H1 (cell line): Measurements from ENCODE around the gene CDCA7L. TPM values are rescaled to one million over a fixed set of nuclear protein-coding genes. Genes with fewer than 3 reads are reported as not detected.

Experiments
- CTCF ChIA-PET: fragments of 300-600 bp; sonication (Branson Sonifier 250); formaldehyde crosslinking; loops from one replicate; lab custom pipeline; 2021; ENCODE audit not compliant: partially characterized antibody; lab: Charles Lee
- POLR2A ChIA-PET: fragments of 300-600 bp; sonication (Branson Sonifier 250); formaldehyde crosslinking; loops from one replicate; lab custom pipeline; 2021; ENCODE audit warnings: inconsistent platforms; ENCODE audit not compliant: partially characterized antibody; lab: Charles Lee
- DNase-seq, 2 experiments: peaks; one replicate each; pipeline versions ENCODE4 v3.0.0 to v3.0.0-alpha.2; 2010 to 2022; ENCODE audit warnings: low spot score in 2 of 2, low read depth in 1 of 2, mixed read lengths in 1 of 2
- FAIRE-seq: peaks from 2 replicates; lab custom pipeline; 2011; peaks lifted over from hg19 to GRCh38; lab: Jason Lieb, UNC
- H2AFZ ChIP-seq: 2 replicates; pipeline ENCODE4 v1.8.1; 2012; ENCODE audit warnings: low read length, inconsistent platforms
- H2AK5ac ChIP-seq: 2 replicates; pipeline ENCODE4 v1.6.1; 2013; ENCODE audit warnings: low read depth, low read length
- H2BK120ac ChIP-seq: replicated peaks from 2 replicates; pipeline ENCODE3; 2013; ENCODE audit warnings: low read depth, low read length, inconsistent platforms
- H2BK12ac ChIP-seq: 2 replicates; pipeline ENCODE4 v1.6.1; 2013; ENCODE audit warnings: low read depth, low read length
- H2BK15ac ChIP-seq: 2 replicates; pipeline ENCODE4 v1.6.1; 2013; ENCODE audit warnings: low read length
- H2BK20ac ChIP-seq: 2 replicates; pipeline ENCODE4 v1.6.1; 2013; ENCODE audit warnings: low read length
- H2BK5ac ChIP-seq: 2 replicates; pipeline ENCODE4 v1.6.1; 2013; ENCODE audit warnings: low read depth, low read length
- H3K14ac ChIP-seq: 2 replicates; pipeline ENCODE4 v1.6.1; 2013; ENCODE audit warnings: inconsistent platforms; ENCODE audit not compliant: insufficient read length
- H3K18ac ChIP-seq: 2 replicates; pipeline ENCODE4 v1.6.1; 2013; ENCODE audit warnings: low read length; ENCODE audit errors: extremely low read depth
- H3K23ac ChIP-seq: 2 replicates; pipeline ENCODE4 v1.6.1; 2013; ENCODE audit warnings: inconsistent platforms; ENCODE audit not compliant: insufficient read length
- H3K23me2 ChIP-seq: 2 replicates; pipeline ENCODE4 v1.6.1; 2013; ENCODE audit warnings: low read depth, low read length
- H3K27ac ChIP-seq: 2 replicates; pipeline ENCODE4 v1.6.1; 2011; ENCODE audit warnings: low read depth, low read length, inconsistent platforms
- H3K27me3 ChIP-seq, 4 experiments: replicated peaks in 1 of 4; 1 replicate in 1 of 4; 2 replicates in 3 of 4; pipeline versions ENCODE4 v1.6.1 to v1.8.1; 2011 to 2013; ENCODE audit warnings: low read length in 3 of 4, mild to moderate bottlenecking in 3 of 4, inconsistent platforms in 2 of 4, mixed read lengths in 2 of 4, moderate library complexity in 1 of 4; ENCODE audit not compliant: control insufficient read depth in 3 of 4, insufficient read depth in 3 of 4; ENCODE audit errors: extremely low read depth in 1 of 4
- H3K36me3 ChIP-seq, 4 experiments: 2 replicates each; pipeline versions ENCODE4 v1.6.1 to v1.8.1; 2011 to 2013; ENCODE audit warnings: mild to moderate bottlenecking in 4 of 4, low read length in 3 of 4, moderate library complexity in 2 of 4, control low read depth in 1 of 4, inconsistent platforms in 1 of 4; ENCODE audit not compliant: insufficient read depth in 4 of 4, control insufficient read depth in 2 of 4
- H3K4ac ChIP-seq: replicated peaks from 2 replicates; pipeline ENCODE3; 2013; ENCODE audit warnings: low read length, low read depth, mixed read lengths, inconsistent platforms; ENCODE audit not compliant: insufficient read length
- H3K4me1 ChIP-seq, 4 experiments: replicated peaks in 1 of 4; 1 replicate in 1 of 4; 2 replicates in 3 of 4; pipeline versions ENCODE4 v1.6.1 to v1.8.1; 2011 to 2013; ENCODE audit warnings: low read length in 3 of 4, inconsistent platforms in 2 of 4, mixed read lengths in 1 of 4; ENCODE audit not compliant: insufficient read depth in 4 of 4, control insufficient read depth in 3 of 4
- H3K4me2 ChIP-seq, 2 experiments: 2 replicates each; pipeline versions ENCODE4 v1.6.1 to v1.8.1; 2011 to 2013; ENCODE audit warnings: low read depth in 2 of 2, low read length in 2 of 2, control low read depth in 1 of 2, inconsistent platforms in 1 of 2, mild to moderate bottlenecking in 1 of 2; ENCODE audit not compliant: insufficient read depth in 1 of 2
- H3K4me3 ChIP-seq, 4 experiments: fragments of 200-600, 300-600 bp in 1 of 4; sonication (generic), shearing (Covaris generic), sonication (Bioruptor Twin) in 1 of 4; 2 replicates each; pipeline versions ENCODE4 v1.5.1 to v1.8.1; 2011 to 2016; ENCODE audit warnings: low read length in 4 of 4, low read depth in 3 of 4, control low read depth in 2 of 4, inconsistent platforms in 2 of 4, mild to moderate bottlenecking in 2 of 4, mixed read lengths in 1 of 4, moderate library complexity in 1 of 4; ENCODE audit not compliant: insufficient read depth in 2 of 4; ENCODE audit errors: extremely low read depth in 1 of 4
- H3K56ac ChIP-seq: replicated peaks from 2 replicates; pipeline ENCODE3; 2013; ENCODE audit warnings: low read depth, mild to moderate bottlenecking, mixed read lengths, low read length, inconsistent platforms; ENCODE audit not compliant: insufficient read length
- H3K79me1 ChIP-seq: 2 replicates; pipeline ENCODE4 v1.6.1; 2013; ENCODE audit warnings: low read depth, low read length, control low read depth
- H3K79me2 ChIP-seq, 2 experiments: 2 replicates each; pipeline versions ENCODE4 v1.6.1 to v1.8.1; 2012 to 2013; ENCODE audit warnings: low read length in 2 of 2, mild to moderate bottlenecking in 2 of 2, inconsistent platforms in 1 of 2; ENCODE audit not compliant: insufficient read depth in 2 of 2, control insufficient read depth in 1 of 2
- H3K9ac ChIP-seq, 4 experiments: replicated peaks in 1 of 4; 1 replicate in 1 of 4; 2 replicates in 3 of 4; pipeline versions ENCODE4 v1.6.1 to v1.8.1; 2011 to 2013; ENCODE audit warnings: low read depth in 3 of 4, low read length in 3 of 4, control low read depth in 2 of 4, mild to moderate bottlenecking in 2 of 4, moderate library complexity in 2 of 4, inconsistent platforms in 1 of 4; ENCODE audit errors: extremely low read depth in 1 of 4
- H3K9me3 ChIP-seq, 2 experiments: 2 replicates each; pipeline versions ENCODE4 v1.6.1 to v1.8.1; 2012 to 2013; ENCODE audit warnings: mild to moderate bottlenecking in 2 of 2, moderate library complexity in 2 of 2, control low read depth in 1 of 2, inconsistent platforms in 1 of 2, low read depth in 1 of 2, low read length in 1 of 2, mixed read lengths in 1 of 2; ENCODE audit not compliant: insufficient read depth in 2 of 2
- H4K20me1 ChIP-seq, 2 experiments: replicated peaks in 1 of 2; 2 replicates each; pipeline versions ENCODE3 to v1.8.1; 2011 to 2013; ENCODE audit warnings: inconsistent platforms in 2 of 2, low read length in 2 of 2, mild to moderate bottlenecking in 1 of 2; ENCODE audit not compliant: insufficient read depth in 2 of 2, control insufficient read depth in 1 of 2
- H4K5ac ChIP-seq: 2 replicates; pipeline ENCODE4 v1.6.1; 2013; ENCODE audit warnings: low read length, low read depth, mixed read lengths, inconsistent platforms; ENCODE audit not compliant: insufficient read length
- H4K8ac ChIP-seq: 2 replicates; pipeline ENCODE4 v1.8.0; 2013; ENCODE audit warnings: mild to moderate bottlenecking, moderate library complexity, low read length, inconsistent platforms; ENCODE audit not compliant: insufficient read depth; ENCODE audit errors: extremely low read depth
- H4K91ac ChIP-seq: replicated peaks from 2 replicates; pipeline ENCODE3; 2013; ENCODE audit warnings: low read length, mixed read lengths, inconsistent platforms; ENCODE audit not compliant: insufficient read length
- ASH2L ChIP-seq: fragments of 200-600, 300-600 bp; sonication (generic); IDR thresholded peaks from one replicate; pipeline ENCODE4 v1.7.1; 2017; ENCODE audit warnings: low read length
- CEBPB ChIP-seq: IDR thresholded peaks from 2 replicates; pipeline ENCODE4 v1.6.1; 2012; ENCODE audit warnings: low read depth, low read length
- MAFK ChIP-seq: IDR thresholded peaks from 2 replicates; pipeline ENCODE4 v1.6.1; 2012; ENCODE audit warnings: low read depth, mild to moderate bottlenecking, improper control_type of control experiment, low read length
- TAF1 ChIP-seq: IDR thresholded peaks from 2 replicates; pipeline ENCODE4 v1.6.1; 2011; ENCODE audit warnings: mild to moderate bottlenecking, low read depth, low read length
- TBP ChIP-seq: IDR thresholded peaks from 2 replicates; pipeline ENCODE4 v1.6.1; 2011; ENCODE audit warnings: low read depth, low read length, improper control_type of control experiment
- WGBS, 2 experiments: shearing (Covaris generic) in 1 of 2; methylation state at CpG; one replicate each; pipeline versions ENCODE4 v1.1.6 to v1.1.7; 2013 to 2015; ENCODE audit warnings: low lambda C conversion rate in 2 of 2, mixed read lengths in 2 of 2, inconsistent platforms in 1 of 2, low coverage in 1 of 2, missing lambda C conversion rate in 1 of 2; ENCODE audit not compliant: insufficient replicate concordance in 2 of 2, insufficient coverage in 1 of 2, insufficient read length in 1 of 2; ENCODE audit errors: extremely low coverage in 1 of 2, missing lambda C conversion rate in 1 of 2; 5-methylcytosine and 5-hydroxymethylcytosine counted together
- polyA plus RNA-seq, 7 experiments: library from polyadenylated mRNA; depleted of rRNA in 3 of 7; stranded (reverse) in 5 of 7; unstranded in 2 of 7; fragments of >200 nt in 5 of 7; fragments of 200-250 nt in 2 of 7; gene quantifications; 1 replicate in 5 of 7; 2 replicates in 1 of 7; 4 replicates in 1 of 7; pipeline versions ENCODE4 v1.2.1 to v1.2.3, GENCODE V29; 2011 to 2013; ENCODE audit warnings: missing spikeins in 2 of 7, mixed read lengths in 2 of 7
- total RNA-seq: library from RNA; stranded (reverse); fragmentation: NEBNext Ultra II Directional; extraction: Animal tissue kit (Norgen Biotek cat#: 25700); gene quantifications from 2 replicates; pipeline ENCODE4 v1.2.1, GENCODE V29; 2021

Gene CDCA7L
- total and polyA plus RNA-seq, 2 of the 8 experiments (the other 6 are each of a cell fraction or from before 2014, with no cell fraction given): 93.8 to 168 TPM

GRCh38 chr7:21972397-21972784, 26.7 kb upstream of the CDCA7L start:
- Histone ChIP-seq H2BK5ac (peak overlapping the region; percentile 20; the same call in 1 of the 2 replicates), H2BK120ac (no peak overlapping the region), H2AK5ac (no peak overlapping the region), H4K5ac (peak overlapping the region; percentile 73)
- no peak for TF ChIP-seq CEBPB
- 0 out of 2 replicates have a peak, but pooled peaks have one; percentile 23 for TF ChIP-seq TBP
- TF ChIP-seq MAFK: peak; percentile 44; the same call in 1 of the 2 replicates
- TF ChIP-seq TAF1: 0 out of 2 replicates have a peak, but pooled peaks have one; percentile 46
- peak; percentile 23 for TF ChIP-seq ASH2L
- TF ChIP-seq, all 59 proteins: peak for 4
- Histone ChIP-seq H2BK15ac (no peak overlapping the region), H3K4me1 (peaks cover 0 to 7% (median 4%) of the 10 kb centered on the region in 4 experiments; a peak in 5 of 7 replicates), H4K20me1 (no peaks in the 10 kb centered on the region), H3K23ac (no peak overlapping the region), H3K27ac (peak overlapping the region; percentile 68; the same call in 1 of the 2 replicates), H4K91ac (no peak overlapping the region), H3K9me3 (no peaks in the 10 kb centered on the region), H3K14ac (no peak overlapping the region), H3K79me1 (no peaks in the 10 kb centered on the region), H3K4me3 (no peak overlapping the region), H3K56ac (no peak overlapping the region), H2BK20ac (no peak overlapping the region), H3K36me3 (no peaks in the 10 kb centered on the region), H3K9ac (no peak overlapping the region; a peak in 1 of 7 replicates), H3K23me2 (no peaks in the 10 kb centered on the region), H3K18ac (peak overlapping the region; percentile 97), H3K4me2 (peak overlapping the region; percentile 10 to 43; a peak in 3 of 4 replicates), H2AFZ (peak overlapping the region; percentile 99; the same call in 1 of the 2 replicates), H3K27me3 (no peaks in the 10 kb centered on the region), H2BK12ac (peak overlapping the region; percentile 85; the same call in 1 of the 2 replicates), H3K79me2 (no peaks in the 10 kb centered on the region), H4K8ac (peak overlapping the region; percentile 60; the same call in 1 of the 2 replicates), H3K4ac (no peak overlapping the region)
- ChIA-PET CTCF (interaction anchor here (1.5 kb wide), 1 partner anchor 9 kb away, joined by 4 read pairs; no protein-coding TSS in a partner anchor), POLR2A (interaction anchor here (0.7 to 1.4 kb wide), 3 partner anchors 9 to 29 kb away, joined by 4 to 13 read pairs (median 5); partner anchors contain the start of gene CDCA7L)
- 76% methylated on average over 4 of the region's 5 CpGs; no CpG with 5 or more reads in 1 of the 2 experiments for WGBS, 2 experiments
- DNase-seq: peak in 1 of 2 experiments; percentile 54
- no peak for FAIRE-seq
